Right renal pelvis (tissue), 4 donors: ENCODE results near the gene PYROXD2. TPM values are rescaled to one million over a fixed set of nuclear protein-coding genes. Genes with fewer than 3 reads are reported as not detected.
"Not testable (repeated sequence)": the region's sequence is repeated elsewhere in the genome, so short reads cannot be mapped to it uniquely, and the experiment has no call there.

Experiments
- DNase-seq, 4 donors: peaks; one replicate each; pipeline ENCODE4 v3.0.0-alpha.2; 2013; ENCODE audit warnings: low read depth in 4 of 4, low spot score in 3 of 4, missing footprints in 1 of 4
- polyA plus RNA-seq, 4 donors: library from polyadenylated mRNA; unstranded; fragments of 120-200 nt; gene quantifications; one replicate each; pipeline ENCODE4 v1.2.1, GENCODE V29; 2013; ENCODE audit not compliant: insufficient read length in 4 of 4

The PYROXD2 gene
- polyA plus RNA-seq, 4 donors, result 13.3 to 31.1 (median 15.5) TPM

- DNase-seq, result no peak
Observed at GRCh38 chr10:98396096-98397063, 18.6 kb downstream of the PYROXD2 start.

- no peak for DNase-seq
Observed at GRCh38 chr10:98394851-98395440, 20.0 kb downstream of the PYROXD2 start.

- DNase-seq, result no peak
Observed at GRCh38 chr10:98391578-98391991, 23.4 kb downstream of the PYROXD2 start.

- no peak for DNase-seq
Observed at GRCh38 chr10:98391065-98391464, 23.9 kb downstream of the PYROXD2 start.

GRCh38 chr10:98390406-98390805 is 24.6 kb downstream of the PYROXD2 start:
- DNase-seq, result no peak

- no peak for DNase-seq
Observed at GRCh38 chr10:98389398-98389797, 25.6 kb downstream of the PYROXD2 start.

- DNase-seq, result no peak
Observed at GRCh38 chr10:98388101-98388655, 26.8 kb downstream of the PYROXD2 start.

- no peak for DNase-seq
Observed at GRCh38 chr10:98384531-98385133, 30.4 kb downstream of the PYROXD2 start.

GRCh38 chr10:98383869-98384268 is 31.1 kb downstream of the PYROXD2 start:
- DNase-seq, result no peak

- not testable (repeated sequence) for DNase-seq
Observed at GRCh38 chr10:98383134-98383667, 31.8 kb downstream of the PYROXD2 start.

- DNase-seq, result no peak
Observed at GRCh38 chr10:98382691-98383101, 32.3 kb downstream of the PYROXD2 start.

GRCh38 chr10:98380493-98381339 is 34.3 kb downstream of the PYROXD2 start:
- no peak for DNase-seq

GRCh38 chr10:98378722-98379121 is 36.3 kb downstream of the PYROXD2 start:
- no peak for DNase-seq

- no peak for DNase-seq
Observed at GRCh38 chr10:98377536-98377935, 37.4 kb downstream of the PYROXD2 start.

GRCh38 chr10:98377001-98377400 is 38.0 kb downstream of the PYROXD2 start:
- DNase-seq, result no peak

GRCh38 chr10:98376485-98376884 is 38.5 kb downstream of the PYROXD2 start:
- peak in 2 of 4 donors; percentile 63 to 72 for DNase-seq

- DNase-seq, result no peak
Observed at GRCh38 chr10:98374217-98374985, 40.6 kb downstream of the PYROXD2 start.

GRCh38 chr10:98373260-98374040 is 41.5 kb downstream of the PYROXD2 start:
- no peak for DNase-seq
